Measurements from ENCODE around the gene DHCR7.

Gene DHCR7

DNA sequence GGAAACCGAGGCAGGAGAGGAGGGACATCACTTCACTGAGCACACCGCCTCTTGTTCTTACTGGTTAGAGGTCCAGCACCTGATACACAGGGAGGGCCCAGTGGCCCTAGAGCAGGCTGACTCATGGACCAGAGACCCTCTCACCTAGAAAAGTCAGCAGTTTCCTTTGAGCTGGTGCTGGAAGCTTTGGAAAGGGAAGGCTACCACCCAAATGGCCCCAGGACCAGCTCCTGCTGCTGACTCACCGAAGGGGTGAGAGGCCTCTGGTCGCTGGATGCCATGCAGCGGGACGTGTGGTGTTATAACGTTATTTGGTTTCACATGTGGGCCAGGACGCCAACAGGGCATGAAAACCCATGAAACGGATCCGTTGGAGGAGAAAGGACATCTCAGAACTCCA, 8.6 kb upstream of the DHCR7 start:
- no peak for DNase-seq (ENCODE audit: low read depth, low spot score)
- TF ChIP-seq YY1 (IDR thresholded peaks at IDR 0.05; ENCODE audit: insufficient read depth, insufficient read length) (no peak), SUZ12 (IDR thresholded peaks at IDR 0.05; ENCODE audit: extremely low read depth, insufficient read depth, insufficient read length) (no peak), ZNF274 (IDR thresholded peaks at IDR 0.05; ENCODE audit: low read depth, low read length) (no peak)
- Histone ChIP-seq H3K9ac (ENCODE audit: insufficient read length, low read depth) (no peak overlapping the region), H3K36me3 (ENCODE audit: insufficient read depth, insufficient read length, low read length) (peaks cover 66% of the 10 kb centered on the region), H3K9me3 (ENCODE audit: insufficient read depth, low read length) (no peaks in the 10 kb centered on the region), H3K27me3 (ENCODE audit: insufficient read depth, insufficient read length) (no peaks in the 10 kb centered on the region), H3K4me1 (ENCODE audit: insufficient read depth, insufficient read length) (peaks cover 3% of the 10 kb centered on the region), H3K4me3 (ENCODE audit: insufficient read length, low read depth) (no peak overlapping the region)

GRCh38 chr11:71456294-71456693, 8.1 kb upstream of the DHCR7 start:
- Histone ChIP-seq H3K27me3 (ENCODE audit: insufficient read depth, insufficient read length) (no peaks in the 10 kb centered on the region), H3K4me1 (ENCODE audit: insufficient read depth, insufficient read length) (peaks cover 3% of the 10 kb centered on the region), H3K9me3 (ENCODE audit: insufficient read depth, low read length) (no peaks in the 10 kb centered on the region), H3K4me3 (ENCODE audit: insufficient read length, low read depth) (no peak overlapping the region), H3K9ac (ENCODE audit: insufficient read length, low read depth) (no peak overlapping the region), H3K36me3 (ENCODE audit: insufficient read depth, insufficient read length, low read length) (peaks cover 65% of the 10 kb centered on the region)
- TF ChIP-seq SUZ12 (IDR thresholded peaks at IDR 0.05; ENCODE audit: extremely low read depth, insufficient read depth, insufficient read length) (no peak), YY1 (IDR thresholded peaks at IDR 0.05; ENCODE audit: insufficient read depth, insufficient read length) (no peak), ZNF274 (IDR thresholded peaks at IDR 0.05; ENCODE audit: low read depth, low read length) (no peak)
- no peak for DNase-seq (ENCODE audit: low read depth, low spot score)

GRCh38 chr11:71454470-71455113, 6.4 kb upstream of the DHCR7 start:
- TF ChIP-seq ZNF274 (IDR thresholded peaks at IDR 0.05; ENCODE audit: low read depth, low read length) (no peak), YY1 (IDR thresholded peaks at IDR 0.05; ENCODE audit: insufficient read depth, insufficient read length) (no peak), SUZ12 (IDR thresholded peaks at IDR 0.05; ENCODE audit: extremely low read depth, insufficient read depth, insufficient read length) (no peak)
- no peak overlapping the region for H3K4me3 ChIP-seq (ENCODE audit: insufficient read length, low read depth)
- peaks cover 3% of the 10 kb centered on the region for H3K4me1 ChIP-seq (ENCODE audit: insufficient read depth, insufficient read length)

DNA sequence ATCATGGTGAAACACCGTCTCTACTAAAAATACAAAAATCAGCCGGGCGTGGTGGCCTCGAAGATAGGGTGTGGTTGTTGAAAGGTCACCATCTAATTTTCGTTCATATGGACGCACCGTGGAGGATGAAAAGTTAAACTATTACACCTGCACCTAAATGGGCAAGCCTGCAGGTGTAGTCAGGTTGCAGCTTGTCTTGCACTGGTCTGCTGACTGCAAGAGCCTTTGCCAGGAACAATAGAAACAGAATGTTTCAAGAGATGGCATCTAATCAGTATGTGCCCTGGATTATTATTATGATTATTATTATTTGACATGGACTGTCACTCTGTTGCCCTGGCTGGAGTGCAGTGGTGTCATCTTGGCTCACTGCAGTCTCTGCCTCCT, 5.7 kb upstream of the DHCR7 start:
- H3K9ac ChIP-seq (ENCODE audit: insufficient read length, low read depth), result no peak overlapping the region
- H3K36me3 ChIP-seq (ENCODE audit: insufficient read depth, insufficient read length, low read length), result peaks cover 46% of the 10 kb centered on the region
- DNase-seq (ENCODE audit: low read depth, low spot score), result no peak
- no peaks in the 10 kb centered on the region for H3K27me3 ChIP-seq (ENCODE audit: insufficient read depth, insufficient read length)
- H3K4me1 ChIP-seq (ENCODE audit: insufficient read depth, insufficient read length), result peaks cover 3% of the 10 kb centered on the region
- H3K9me3 ChIP-seq (ENCODE audit: insufficient read depth, low read length), result no peaks in the 10 kb centered on the region
- peak overlapping the region; percentile 85 for H3K4me3 ChIP-seq (ENCODE audit: insufficient read length, low read depth)
- TF ChIP-seq SUZ12 (IDR thresholded peaks at IDR 0.05; ENCODE audit: extremely low read depth, insufficient read depth, insufficient read length), result no peak
- TF ChIP-seq ZNF274 (IDR thresholded peaks at IDR 0.05; ENCODE audit: low read depth, low read length), result no peak
- TF ChIP-seq YY1 (IDR thresholded peaks at IDR 0.05; ENCODE audit: insufficient read depth, insufficient read length), result no peak

More at GRCh38 chr11:71454470-71455113, 6.4 kb upstream of the DHCR7 start:
- no peak for DNase-seq (ENCODE audit: low read depth, low spot score)
- Histone ChIP-seq H3K9ac (ENCODE audit: insufficient read length, low read depth) (no peak overlapping the region), H3K36me3 (ENCODE audit: insufficient read depth, insufficient read length, low read length) (peaks cover 52% of the 10 kb centered on the region), H3K9me3 (ENCODE audit: insufficient read depth, low read length) (no peaks in the 10 kb centered on the region), H3K27me3 (ENCODE audit: insufficient read depth, insufficient read length) (no peaks in the 10 kb centered on the region)

GRCh38 chr11:71453037-71453917, 5.1 kb upstream of the DHCR7 start, which contains the start of gene NADSYN1:
Gene NADSYN1, plus strand, starts transcription at chr11:71453203. Its CDS starts 94 bp downstream, at chr11:71453297.
- no peaks in the 10 kb centered on the region for H3K27me3 ChIP-seq (ENCODE audit: insufficient read depth, insufficient read length)
- peak within 1 kb of the TSS; percentile 79 for H3K9ac ChIP-seq (ENCODE audit: insufficient read length, low read depth)
- peak; percentile 93 for DNase-seq (ENCODE audit: low read depth, low spot score)
- H3K9me3 ChIP-seq (ENCODE audit: insufficient read depth, low read length), result no peaks in the 10 kb centered on the region
- peaks cover 39% of the 10 kb centered on the region for H3K36me3 ChIP-seq (ENCODE audit: insufficient read depth, insufficient read length, low read length)
- peaks cover 3% of the 10 kb centered on the region for H3K4me1 ChIP-seq (ENCODE audit: insufficient read depth, insufficient read length)
- peak within 1 kb of the TSS; percentile 85 for H3K4me3 ChIP-seq (ENCODE audit: insufficient read length, low read depth)
- no peak for TF ChIP-seq ZNF274 (IDR thresholded peaks at IDR 0.05; ENCODE audit: low read depth, low read length)
- no peak for TF ChIP-seq SUZ12 (IDR thresholded peaks at IDR 0.05; ENCODE audit: extremely low read depth, insufficient read depth, insufficient read length)
- no peak for TF ChIP-seq YY1 (IDR thresholded peaks at IDR 0.05; ENCODE audit: insufficient read depth, insufficient read length)

DNA sequence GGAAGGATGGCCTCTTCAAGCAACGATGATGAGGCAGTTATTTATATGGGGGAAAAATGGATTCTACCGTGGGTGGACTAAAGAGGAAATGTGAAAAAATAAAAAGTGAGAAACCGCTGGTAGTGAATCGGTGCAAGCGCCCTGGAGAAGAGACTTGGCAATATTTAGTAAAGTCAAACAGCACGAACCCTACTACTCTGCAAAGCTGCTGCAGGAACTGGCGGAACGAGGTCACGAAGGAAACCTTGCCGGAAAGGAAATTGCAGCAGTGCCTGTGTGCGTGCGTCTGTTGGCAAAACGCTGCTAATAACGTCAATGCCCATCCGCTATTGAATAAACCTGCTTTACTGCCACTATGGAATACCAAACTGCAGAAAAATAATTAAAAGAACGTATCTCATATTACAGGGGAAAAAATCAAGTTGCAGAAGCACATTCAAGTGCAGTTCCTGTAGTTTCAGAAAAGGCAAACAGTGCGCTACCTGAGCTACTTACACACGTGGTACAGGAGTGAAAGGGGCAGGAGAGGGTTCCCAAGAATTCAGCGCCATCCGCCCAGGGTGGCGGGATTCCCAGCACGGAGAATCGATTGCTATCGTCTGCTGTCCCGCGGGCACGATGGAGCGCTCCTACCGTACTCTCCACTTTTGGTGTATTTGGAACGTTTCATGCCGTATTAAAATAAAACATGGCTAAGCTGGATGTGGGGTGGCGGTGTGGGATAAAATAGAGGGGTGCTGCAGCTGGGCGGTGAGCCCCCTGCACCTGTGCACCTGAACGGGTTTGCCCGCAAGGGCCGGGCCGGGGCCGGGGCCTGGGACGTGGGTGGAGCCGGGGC, 4.2 kb upstream of the DHCR7 start:
- DNase-seq (ENCODE audit: low read depth, low spot score), result no peak
- peaks cover 32% of the 10 kb centered on the region for H3K36me3 ChIP-seq (ENCODE audit: insufficient read depth, insufficient read length, low read length)
- H3K9me3 ChIP-seq (ENCODE audit: insufficient read depth, low read length), result no peaks in the 10 kb centered on the region
- no peak for TF ChIP-seq YY1 (IDR thresholded peaks at IDR 0.05; ENCODE audit: insufficient read depth, insufficient read length)
- no peak for TF ChIP-seq ZNF274 (IDR thresholded peaks at IDR 0.05; ENCODE audit: low read depth, low read length)
- TF ChIP-seq SUZ12 (IDR thresholded peaks at IDR 0.05; ENCODE audit: extremely low read depth, insufficient read depth, insufficient read length), result no peak
- H3K9ac ChIP-seq (ENCODE audit: insufficient read length, low read depth), result no peak overlapping the region
- H3K4me3 ChIP-seq (ENCODE audit: insufficient read length, low read depth), result peak overlapping the region; percentile 21
- peaks cover 3% of the 10 kb centered on the region for H3K4me1 ChIP-seq (ENCODE audit: insufficient read depth, insufficient read length)
- no peaks in the 10 kb centered on the region for H3K27me3 ChIP-seq (ENCODE audit: insufficient read depth, insufficient read length)
